Mucosa of rectum (tissue), 2 donors: ENCODE data around the gene FRMD1.
A peak's percentile ranks its signal among the peaks of the same experiment; 100 is the strongest.

Source experiments
- H3K27ac ChIP-seq, 2 donors: one replicate each; pipeline ENCODE4 v1.7.0; 2013; ENCODE audit warnings: inconsistent platforms in 2 of 2, low read depth in 2 of 2, low read length in 2 of 2
- H3K27me3 ChIP-seq, 2 donors: one replicate each; pipeline ENCODE4 v1.7.0; 2013; ENCODE audit warnings: low read length in 2 of 2; ENCODE audit not compliant: control insufficient read depth in 2 of 2, insufficient read depth in 2 of 2
- H3K36me3 ChIP-seq, 2 donors: one replicate each; pipeline ENCODE4 v1.7.0; 2013; ENCODE audit warnings: low read length in 2 of 2; ENCODE audit not compliant: control insufficient read depth in 2 of 2, insufficient read depth in 2 of 2
- H3K4me1 ChIP-seq, 2 donors: one replicate each; pipeline ENCODE4 v1.7.0; 2013; ENCODE audit warnings: low read length in 2 of 2, mild to moderate bottlenecking in 1 of 2; ENCODE audit not compliant: control insufficient read depth in 2 of 2, insufficient read depth in 2 of 2
- H3K4me3 ChIP-seq, 2 donors: one replicate each; pipeline ENCODE4 v1.7.0; 2013; ENCODE audit warnings: low read length in 2 of 2
- H3K9ac ChIP-seq, 2 donors: one replicate each; pipeline ENCODE4 v1.7.0; 2013; ENCODE audit warnings: low read length in 2 of 2, low read depth in 1 of 2, mild to moderate bottlenecking in 1 of 2
- H3K9me3 ChIP-seq, 2 donors: one replicate each; pipeline ENCODE4 v1.7.0; 2013; ENCODE audit warnings: low read length in 2 of 2; ENCODE audit not compliant: control insufficient read depth in 2 of 2
- donor health status: healthy.
- donor health status: Normal muscosa, but diverticular disease.

The FRMD1 gene

GRCh38 chr6:168012431-168013249, 66.4 kb downstream of the FRMD1 start:
- Histone ChIP-seq H3K9me3 (no peaks in the 10 kb centered on the region), H3K4me3 (no peak overlapping the region), H3K9ac (no peak overlapping the region), H3K36me3 (no peaks in the 10 kb centered on the region), H3K27ac (no peak overlapping the region), H3K4me1 (peaks cover 3 to 11% of the 10 kb centered on the region in 2 donors), H3K27me3 (no peaks in the 10 kb centered on the region)

GRCh38 chr6:168011291-168011690, 67.7 kb downstream of the FRMD1 start:
- no peaks in the 10 kb centered on the region for H3K27me3 ChIP-seq
- no peak overlapping the region for H3K27ac ChIP-seq
- no peaks in the 10 kb centered on the region for H3K9me3 ChIP-seq
- peaks cover 0 to 5% of the 10 kb centered on the region in 2 donors for H3K4me1 ChIP-seq
- no peak overlapping the region for H3K4me3 ChIP-seq
- no peak overlapping the region for H3K9ac ChIP-seq
- H3K36me3 ChIP-seq = no peaks in the 10 kb centered on the region

GRCh38 chr6:168009331-168009730, 69.7 kb downstream of the FRMD1 start:
- Histone ChIP-seq H3K27me3 (no peaks in the 10 kb centered on the region), H3K27ac (no peak overlapping the region), H3K9me3 (no peaks in the 10 kb centered on the region), H3K9ac (no peak overlapping the region), H3K36me3 (no peaks in the 10 kb centered on the region), H3K4me1 (no peaks in the 10 kb centered on the region), H3K4me3 (no peak overlapping the region)

- Histone ChIP-seq H3K9me3 (no peaks in the 10 kb centered on the region), H3K4me1 (no peaks in the 10 kb centered on the region), H3K36me3 (no peaks in the 10 kb centered on the region), H3K27me3 (no peaks in the 10 kb centered on the region), H3K4me3 (no peak overlapping the region), H3K9ac (no peak overlapping the region), H3K27ac (peak overlapping the region in 1 of 2 donors; percentile 17)
These were observed 71.2 kb downstream of the FRMD1 start for GRCh38 chr6:168007592-168008338.

GRCh38 chr6:168005796-168006195, 73.2 kb downstream of the FRMD1 start:
- Histone ChIP-seq H3K27ac (no peak overlapping the region), H3K36me3 (no peaks in the 10 kb centered on the region), H3K4me3 (no peak overlapping the region), H3K27me3 (no peaks in the 10 kb centered on the region), H3K9ac (no peak overlapping the region), H3K4me1 (no peaks in the 10 kb centered on the region), H3K9me3 (no peaks in the 10 kb centered on the region)

GRCh38 chr6:168004945-168005344, 74.1 kb downstream of the FRMD1 start:
- no peaks in the 10 kb centered on the region for H3K36me3 ChIP-seq
- no peaks in the 10 kb centered on the region for H3K9me3 ChIP-seq
- no peaks in the 10 kb centered on the region for H3K4me1 ChIP-seq
- H3K27me3 ChIP-seq = no peaks in the 10 kb centered on the region
- no peak overlapping the region for H3K4me3 ChIP-seq
- H3K27ac ChIP-seq = no peak overlapping the region
- H3K9ac ChIP-seq = no peak overlapping the region

- no peaks in the 10 kb centered on the region for H3K27me3 ChIP-seq
- H3K27ac ChIP-seq = no peak overlapping the region
These were observed 75.0 kb downstream of the FRMD1 start for GRCh38 chr6:168004023-168004422.

More at GRCh38 chr6:168004023-168004422, 75.0 kb downstream of the FRMD1 start:
- no peak overlapping the region for H3K4me3 ChIP-seq
- H3K9me3 ChIP-seq = no peaks in the 10 kb centered on the region
- H3K4me1 ChIP-seq = no peaks in the 10 kb centered on the region
- no peak overlapping the region for H3K9ac ChIP-seq
- no peaks in the 10 kb centered on the region for H3K36me3 ChIP-seq
